Measurements from ENCODE around the gene ITPK1. TPM values are rescaled to one million over a fixed set of nuclear protein-coding genes. Genes with fewer than 3 reads are reported as not detected.

Gene ITPK1
- total RNA-seq, 1 experiment from 2014 or later = 25.9 TPM

DNA sequence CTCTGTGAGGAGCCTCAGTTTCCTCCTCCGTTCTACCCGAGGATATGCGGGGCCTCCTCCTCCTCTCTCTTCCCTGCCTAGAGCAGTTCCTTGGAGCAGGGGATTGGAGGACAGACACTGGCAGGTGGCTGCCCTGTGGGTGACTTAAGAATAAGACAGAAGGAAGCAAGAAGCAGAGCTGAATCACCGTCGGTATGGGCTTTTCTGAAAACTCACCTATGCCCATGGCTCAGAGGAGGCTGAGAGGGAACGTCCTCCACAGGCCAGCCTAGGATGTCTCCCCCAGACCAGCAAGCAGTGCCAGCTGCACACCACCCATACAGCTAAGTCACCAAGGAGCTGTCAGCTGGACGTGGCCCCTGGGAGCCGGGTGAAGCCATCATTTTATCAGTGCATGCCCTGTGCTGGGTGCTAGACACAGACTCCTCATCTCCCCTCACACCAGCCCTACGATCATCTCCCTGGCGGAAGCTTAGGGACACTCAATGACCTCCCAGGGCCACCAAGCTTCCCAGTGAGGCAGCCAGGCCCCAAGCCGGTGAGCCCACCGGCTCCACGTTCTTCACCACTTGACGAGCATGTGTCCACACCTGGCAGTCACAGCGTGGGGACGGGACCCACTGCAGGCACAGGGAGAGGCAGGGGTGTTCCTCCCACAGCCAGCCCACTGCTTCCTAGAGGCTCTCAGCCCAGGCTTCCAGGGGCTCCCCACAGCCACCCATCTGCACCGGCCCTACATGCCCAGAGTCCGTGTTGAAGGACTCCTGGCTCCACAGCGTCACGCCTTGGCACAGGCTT, 21.4 kb downstream of the ITPK1 start:
- intact Hi-C loops (cut with micrococcal nuclease; ENCODE audit: unreplicated experiment) (no loop called here), in situ Hi-C loops (cut with HindIII; ENCODE audit: low pct_unique_long_range_greater_than_20kb, low sequenced_read_pairs) (no loop called here)
- Histone ChIP-seq H3K27ac (ENCODE audit: low read length) (no peak overlapping the region), H3K9me3 (ENCODE audit: control insufficient read depth, insufficient read depth, low read depth, low read length) (no peaks in the 10 kb centered on the region), H3K4me3 (ENCODE audit: low read depth in 2 of 2, low read length in 2 of 2) (no peak overlapping the region), H3K36me3 (ENCODE audit: control insufficient read depth, insufficient read depth, low read length) (no peaks in the 10 kb centered on the region), H3K4me1 (ENCODE audit: control insufficient read depth, insufficient read depth, low read length) (no peaks in the 10 kb centered on the region), H3K27me3 (ENCODE audit: control insufficient read depth, insufficient read depth, low read length) (no peaks in the 10 kb centered on the region)
- ChIA-PET CTCF (no interaction called here), POLR2A (no interaction called here)
- BruUV-seq (replicated peaks) = no TSS peak
- ATAC-seq = no peak
- no peak for DNase-seq (ENCODE audit: low read depth, low spot score)
- TF ChIP-seq POLR2AphosphoS5 (IDR thresholded peaks at IDR 0.05; ENCODE audit: low read depth, low read length) (no peak), TCF7L2 (IDR thresholded peaks at IDR 0.05; ENCODE audit: low read depth, low read length) (no peak), SIN3A (IDR thresholded peaks at IDR 0.05; ENCODE audit: borderline replicate concordance, insufficient read depth, low read depth, low read length) (no peak)
- TF ChIP-seq, protein P1, sequence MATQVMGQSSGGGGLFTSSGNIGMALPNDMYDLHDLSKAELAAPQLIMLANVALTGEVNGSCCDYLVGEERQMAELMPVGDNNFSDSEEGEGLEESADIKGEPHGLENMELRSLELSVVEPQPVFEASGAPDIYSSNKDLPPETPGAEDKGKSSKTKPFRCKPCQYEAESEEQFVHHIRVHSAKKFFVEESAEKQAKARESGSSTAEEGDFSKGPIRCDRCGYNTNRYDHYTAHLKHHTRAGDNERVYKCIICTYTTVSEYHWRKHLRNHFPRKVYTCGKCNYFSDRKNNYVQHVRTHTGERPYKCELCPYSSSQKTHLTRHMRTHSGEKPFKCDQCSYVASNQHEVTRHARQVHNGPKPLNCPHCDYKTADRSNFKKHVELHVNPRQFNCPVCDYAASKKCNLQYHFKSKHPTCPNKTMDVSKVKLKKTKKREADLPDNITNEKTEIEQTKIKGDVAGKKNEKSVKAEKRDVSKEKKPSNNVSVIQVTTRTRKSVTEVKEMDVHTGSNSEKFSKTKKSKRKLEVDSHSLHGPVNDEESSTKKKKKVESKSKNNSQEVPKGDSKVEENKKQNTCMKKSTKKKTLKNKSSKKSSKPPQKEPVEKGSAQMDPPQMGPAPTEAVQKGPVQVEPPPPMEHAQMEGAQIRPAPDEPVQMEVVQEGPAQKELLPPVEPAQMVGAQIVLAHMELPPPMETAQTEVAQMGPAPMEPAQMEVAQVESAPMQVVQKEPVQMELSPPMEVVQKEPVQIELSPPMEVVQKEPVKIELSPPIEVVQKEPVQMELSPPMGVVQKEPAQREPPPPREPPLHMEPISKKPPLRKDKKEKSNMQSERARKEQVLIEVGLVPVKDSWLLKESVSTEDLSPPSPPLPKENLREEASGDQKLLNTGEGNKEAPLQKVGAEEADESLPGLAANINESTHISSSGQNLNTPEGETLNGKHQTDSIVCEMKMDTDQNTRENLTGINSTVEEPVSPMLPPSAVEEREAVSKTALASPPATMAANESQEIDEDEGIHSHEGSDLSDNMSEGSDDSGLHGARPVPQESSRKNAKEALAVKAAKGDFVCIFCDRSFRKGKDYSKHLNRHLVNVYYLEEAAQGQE (IDR thresholded peaks at IDR 0.05; ENCODE audit: insufficient read depth in 1 of 2, low read depth in 2 of 2, low read length in 1 of 2) = no peak

DNA sequence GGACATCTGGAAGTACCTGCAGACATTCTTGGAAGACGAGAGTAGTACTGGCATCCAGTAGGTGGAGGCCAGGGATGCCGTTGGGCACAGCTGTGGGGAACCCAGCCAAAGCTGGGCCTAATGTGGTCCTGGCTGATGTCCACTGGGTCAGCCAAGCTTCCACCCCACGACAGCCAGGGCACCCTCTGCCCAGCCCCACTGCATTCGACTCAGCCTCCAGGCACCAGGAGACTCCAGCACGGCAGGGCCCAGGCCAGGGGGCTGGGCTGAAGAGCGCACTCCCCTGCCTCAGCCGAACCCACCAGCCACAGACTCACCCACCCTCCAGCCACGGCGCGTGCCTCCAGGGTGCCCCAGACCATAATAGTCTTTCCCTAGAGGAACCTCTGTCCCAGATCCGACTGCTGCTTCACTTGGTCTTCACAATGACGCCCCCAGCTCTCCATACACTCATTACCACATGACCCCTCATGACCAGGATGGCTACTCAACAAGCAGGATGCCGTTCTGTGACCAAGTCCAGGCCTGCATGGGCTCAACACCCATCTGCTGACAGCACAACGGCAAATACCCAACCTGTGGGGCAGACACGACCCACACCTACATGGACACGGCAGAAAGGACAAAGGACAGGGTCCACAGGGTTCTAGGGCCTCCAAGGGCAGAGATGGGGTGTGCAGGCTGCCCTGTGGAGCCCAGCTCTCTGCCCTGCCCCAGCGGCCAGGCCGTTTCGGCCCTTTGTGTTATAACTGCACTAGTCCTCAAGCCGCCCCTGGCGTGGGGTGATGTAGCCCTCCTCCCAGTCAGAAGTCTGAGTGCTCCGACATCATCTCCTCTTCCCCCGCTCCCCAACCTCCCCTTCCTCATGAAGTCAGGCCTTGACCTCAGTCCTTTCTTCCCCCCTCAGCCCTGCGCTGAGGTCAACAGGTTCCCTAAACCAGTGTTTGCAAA, 22.8 kb downstream of the ITPK1 start:
- Histone ChIP-seq H3K4me1 (ENCODE audit: control insufficient read depth, insufficient read depth, low read length) (no peaks in the 10 kb centered on the region), H3K9me3 (ENCODE audit: control insufficient read depth, insufficient read depth, low read depth, low read length) (no peaks in the 10 kb centered on the region), H3K36me3 (ENCODE audit: control insufficient read depth, insufficient read depth, low read length) (no peaks in the 10 kb centered on the region), H3K27me3 (ENCODE audit: control insufficient read depth, insufficient read depth, low read length) (no peaks in the 10 kb centered on the region), H3K4me3 (ENCODE audit: low read depth in 2 of 2, low read length in 2 of 2) (no peak overlapping the region), H3K27ac (ENCODE audit: low read length) (no peak overlapping the region)
- ChIA-PET CTCF (no interaction called here), POLR2A (no interaction called here)
- BruUV-seq (replicated peaks) = no TSS peak
- ATAC-seq (no peak), DNase-seq (ENCODE audit: low read depth, low spot score) (no peak)
- no peak for TF ChIP-seq TCF7L2 (IDR thresholded peaks at IDR 0.05; ENCODE audit: low read depth, low read length)
- TF ChIP-seq POLR2AphosphoS5 (IDR thresholded peaks at IDR 0.05; ENCODE audit: low read depth, low read length) = no peak
- TF ChIP-seq, protein P1 (IDR thresholded peaks at IDR 0.05; ENCODE audit: insufficient read depth in 1 of 2, low read depth in 2 of 2, low read length in 1 of 2) = no peak
- TF ChIP-seq, protein P2, sequence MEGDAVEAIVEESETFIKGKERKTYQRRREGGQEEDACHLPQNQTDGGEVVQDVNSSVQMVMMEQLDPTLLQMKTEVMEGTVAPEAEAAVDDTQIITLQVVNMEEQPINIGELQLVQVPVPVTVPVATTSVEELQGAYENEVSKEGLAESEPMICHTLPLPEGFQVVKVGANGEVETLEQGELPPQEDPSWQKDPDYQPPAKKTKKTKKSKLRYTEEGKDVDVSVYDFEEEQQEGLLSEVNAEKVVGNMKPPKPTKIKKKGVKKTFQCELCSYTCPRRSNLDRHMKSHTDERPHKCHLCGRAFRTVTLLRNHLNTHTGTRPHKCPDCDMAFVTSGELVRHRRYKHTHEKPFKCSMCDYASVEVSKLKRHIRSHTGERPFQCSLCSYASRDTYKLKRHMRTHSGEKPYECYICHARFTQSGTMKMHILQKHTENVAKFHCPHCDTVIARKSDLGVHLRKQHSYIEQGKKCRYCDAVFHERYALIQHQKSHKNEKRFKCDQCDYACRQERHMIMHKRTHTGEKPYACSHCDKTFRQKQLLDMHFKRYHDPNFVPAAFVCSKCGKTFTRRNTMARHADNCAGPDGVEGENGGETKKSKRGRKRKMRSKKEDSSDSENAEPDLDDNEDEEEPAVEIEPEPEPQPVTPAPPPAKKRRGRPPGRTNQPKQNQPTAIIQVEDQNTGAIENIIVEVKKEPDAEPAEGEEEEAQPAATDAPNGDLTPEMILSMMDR (IDR thresholded peaks at IDR 0.05) = no peak
- TF ChIP-seq SIN3A (IDR thresholded peaks at IDR 0.05; ENCODE audit: borderline replicate concordance, insufficient read depth, low read depth, low read length) = no peak
- intact Hi-C loops (cut with micrococcal nuclease; ENCODE audit: unreplicated experiment) = no loop called here
- in situ Hi-C loops (cut with HindIII; ENCODE audit: low pct_unique_long_range_greater_than_20kb, low sequenced_read_pairs) = no loop called here

Measured in Panc1 (cell line).